HEK293T (cell line): ENCODE data around the gene KRTAP19-2.

Experiments used
- CTCF ChIA-PET: fragments of 350-600 bp; formaldehyde crosslinking; extraction: SDS; loops from one replicate; lab custom pipeline; 2021; ENCODE audit warnings: antibody characterized with exemption, inconsistent platforms; lab: Yijun Ruan, JAX
- POLR2A ChIA-PET: fragments of 350-600 bp; formaldehyde crosslinking; extraction: SDS; loops from one replicate; lab custom pipeline; 2020; ENCODE audit warnings: antibody characterized with exemption, inconsistent platforms; lab: Yijun Ruan, JAX
- DNase-seq: peaks from one replicate; pipeline ENCODE4 v3.0.0; 2012; ENCODE audit warnings: mixed read lengths; ENCODE audit errors: extremely low spot score
- ARNT ChIP-seq: fragments of 450-650 bp; IDR thresholded peaks from 2 replicates; pipeline ENCODE4 v1.6.1; 2017; ENCODE audit warnings: mild to moderate bottlenecking
- BHLHE40 ChIP-seq: fragments of 450-650 bp; IDR thresholded peaks from 2 replicates; pipeline ENCODE4 v1.6.1; 2016; ENCODE audit warnings: mild to moderate bottlenecking, moderate library complexity, borderline replicate concordance
- CTBP1 ChIP-seq: fragments of 450-650 bp; IDR thresholded peaks from 2 replicates; pipeline ENCODE4 v1.6.1; 2016; ENCODE audit warnings: borderline replicate concordance
- ELF4 ChIP-seq: fragments of 450-650 bp; IDR thresholded peaks from 2 replicates; pipeline ENCODE4 v1.6.1; 2017; ENCODE audit warnings: antibody characterized with exemption
- FOXA1 ChIP-seq: fragments of 450-650 bp; IDR thresholded peaks from 2 replicates; pipeline ENCODE4 v1.6.1; 2016; ENCODE audit warnings: mild to moderate bottlenecking
- FOXK2 ChIP-seq: fragments of 450-650 bp; IDR thresholded peaks from 2 replicates; pipeline ENCODE4 v1.6.1; 2016; ENCODE audit warnings: mild to moderate bottlenecking
- FOXM1 ChIP-seq: fragments of 450-650 bp; IDR thresholded peaks from 2 replicates; pipeline ENCODE4 v1.6.1; 2017; ENCODE audit warnings: mild to moderate bottlenecking, borderline replicate concordance
- HDGF ChIP-seq: fragments of 450-650 bp; IDR thresholded peaks from 2 replicates; pipeline ENCODE4 v1.6.1; 2017; ENCODE audit warnings: antibody characterized with exemption, borderline replicate concordance
- L3MBTL2 ChIP-seq: fragments of 450-650 bp; conservative IDR thresholded peaks from 2 replicates; pipeline ENCODE4 v1.6.1; 2016; ENCODE audit warnings: mild to moderate bottlenecking
- LEF1 ChIP-seq: fragments of 450-650 bp; IDR thresholded peaks from 2 replicates; pipeline ENCODE4 v1.6.1; 2017; ENCODE audit warnings: mild to moderate bottlenecking, borderline replicate concordance
- NFRKB ChIP-seq: fragments of 450-650 bp; IDR thresholded peaks from 2 replicates; pipeline ENCODE4 v1.6.1; 2016; ENCODE audit warnings: mild to moderate bottlenecking, moderate library complexity
- SP1 ChIP-seq: fragments of 450-650 bp; IDR thresholded peaks from 2 replicates; pipeline ENCODE4 v1.6.1; 2017
- SUZ12 ChIP-seq: fragments of 450-650 bp; IDR thresholded peaks from 2 replicates; pipeline ENCODE4 v1.6.1; 2016; ENCODE audit warnings: mild to moderate bottlenecking
- TARDBP ChIP-seq: fragments of 450-650 bp; IDR thresholded peaks from 2 replicates; pipeline ENCODE4 v1.6.1; 2016
- ZNF384 ChIP-seq: fragments of 450-650 bp; IDR thresholded peaks from 2 replicates; pipeline ENCODE4 v1.6.1; 2016
- TF ChIP-seq, protein P1 (sequence below): fragments of 450-650 bp; IDR thresholded peaks from 2 replicates; pipeline ENCODE4 v1.6.1; 2016

Gene KRTAP19-2

GRCh38 chr21:30491963-30492428, 4.8 kb upstream of the KRTAP19-2 start, which contains the start of gene KRTAP19-3:
Gene KRTAP19-3, minus strand, starts transcription at chr21:30492013. Its CDS starts 56 bp downstream, at chr21:30491957.
- TF ChIP-seq TARDBP, result no peak
- TF ChIP-seq NFRKB, result no peak
- no peak for TF ChIP-seq SP1
- TF ChIP-seq ELF4, result no peak
- TF ChIP-seq ZNF384, result no peak
- TF ChIP-seq FOXA1, result no peak
- ChIA-PET CTCF (interaction anchor here (1.2 kb wide), 1 partner anchor 12 kb away, joined by 3 read pairs; the partner anchor contains the start of gene KRTAP19-1), POLR2A (no interaction called here)
- DNase-seq, result no peak

GRCh38 chr21:30486180-30486579, 1.1 kb downstream of the KRTAP19-2 start:
- POLR2A ChIA-PET, result no interaction called here
- TF ChIP-seq BHLHE40, result no peak
- TF ChIP-seq CTBP1, result no peak
- no peak for TF ChIP-seq HDGF
- no peak for TF ChIP-seq ELF4
- TF ChIP-seq ARNT, result no peak
- TF ChIP-seq ZNF384, result no peak
- TF ChIP-seq LEF1, result no peak
- no peak for TF ChIP-seq SP1
- no peak for TF ChIP-seq SUZ12
- TF ChIP-seq TARDBP, result no peak
- TF ChIP-seq FOXM1, result no peak
- no peak for TF ChIP-seq L3MBTL2
- no peak for TF ChIP-seq FOXK2
- TF ChIP-seq, protein P1, sequence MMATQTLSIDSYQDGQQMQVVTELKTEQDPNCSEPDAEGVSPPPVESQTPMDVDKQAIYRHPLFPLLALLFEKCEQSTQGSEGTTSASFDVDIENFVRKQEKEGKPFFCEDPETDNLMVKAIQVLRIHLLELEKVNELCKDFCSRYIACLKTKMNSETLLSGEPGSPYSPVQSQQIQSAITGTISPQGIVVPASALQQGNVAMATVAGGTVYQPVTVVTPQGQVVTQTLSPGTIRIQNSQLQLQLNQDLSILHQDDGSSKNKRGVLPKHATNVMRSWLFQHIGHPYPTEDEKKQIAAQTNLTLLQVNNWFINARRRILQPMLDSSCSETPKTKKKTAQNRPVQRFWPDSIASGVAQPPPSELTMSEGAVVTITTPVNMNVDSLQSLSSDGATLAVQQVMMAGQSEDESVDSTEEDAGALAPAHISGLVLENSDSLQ, result no peak
- TF ChIP-seq FOXA1, result no peak
- DNase-seq, result no peak
- CTCF ChIA-PET, result no interaction called here

GRCh38 chr21:30482130-30482529, 5.1 kb downstream of the KRTAP19-2 start:
- ChIA-PET CTCF (interaction anchor here (0.6 kb wide), 1 partner anchor 236 kb away, joined by 4 read pairs; no protein-coding TSS in a partner anchor), POLR2A (no interaction called here)
- TF ChIP-seq SUZ12 (no peak), CTBP1 (no peak), FOXM1 (no peak), LEF1 (no peak), NFRKB (no peak)
- no peak for DNase-seq

DNA sequence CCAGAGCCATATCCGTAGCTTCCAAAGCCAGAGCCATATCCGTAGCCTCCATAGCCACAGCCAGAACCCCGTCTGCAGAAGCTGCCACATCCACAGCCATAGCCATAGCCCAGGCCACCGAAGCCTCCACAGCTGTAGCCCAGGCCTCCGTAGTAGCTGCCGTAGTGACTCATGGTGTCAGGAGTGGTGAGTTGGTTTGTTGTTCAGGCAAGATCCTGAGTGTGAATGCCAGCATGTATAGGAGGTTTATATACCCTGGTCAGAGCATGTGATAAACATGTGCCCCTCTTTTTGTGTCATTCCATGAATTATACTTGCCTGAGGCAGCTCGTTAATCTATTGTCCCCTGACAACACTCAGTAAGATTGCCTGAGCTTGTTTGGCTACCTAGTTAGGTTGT, 7.1 kb downstream of the KRTAP19-2 start, which contains the start of gene KRTAP19-1:
KRTAP19-1 (minus strand) TSS at position 223 of the 400 bp plus-strand sequence; CDS start at position 173, 50 bp downstream.
- ChIA-PET POLR2A (interaction anchor here (1.6 kb wide), 1 partner anchor 11 kb away, joined by 5 read pairs; no protein-coding TSS in a partner anchor), CTCF (interaction anchor here (1.5 kb wide), 1 partner anchor 11 kb away, joined by 3 read pairs; the partner anchor contains the start of gene KRTAP19-3)
- TF ChIP-seq, protein P1, result peak; percentile 54
- no peak for TF ChIP-seq TARDBP
- no peak for DNase-seq

- no peak for TF ChIP-seq CTBP1
- TF ChIP-seq SP1, result no peak
- TF ChIP-seq LEF1, result no peak
- no peak for TF ChIP-seq L3MBTL2
- no peak for TF ChIP-seq NFRKB
- no peak for TF ChIP-seq SUZ12
- TF ChIP-seq ELF4, result no peak
- no peak for TF ChIP-seq FOXK2
- no peak for TF ChIP-seq FOXM1
- TF ChIP-seq FOXA1, result no peak
- TF ChIP-seq TARDBP, result no peak
- TF ChIP-seq, protein P1, result no peak
- TF ChIP-seq HDGF, result no peak
- no peak for TF ChIP-seq ARNT
- TF ChIP-seq ZNF384, result no peak
- TF ChIP-seq BHLHE40, result no peak
- CTCF ChIA-PET, result interaction anchor here (1.5 kb wide), 1 partner anchor 12 kb away, joined by 3 read pairs; the partner anchor contains the start of gene KRTAP19-3
- POLR2A ChIA-PET, result interaction anchor here (1.6 kb wide), 1 partner anchor 10 kb away, joined by 5 read pairs; no protein-coding TSS in a partner anchor
- DNase-seq, result no peak
These were observed 8.0 kb downstream of the KRTAP19-2 start for GRCh38 chr21:30479259-30479658.

GRCh38 chr21:30478004-30478403, 9.2 kb downstream of the KRTAP19-2 start:
- CTCF ChIA-PET, result no interaction called here
- POLR2A ChIA-PET, result no interaction called here
- DNase-seq, result no peak
- TF ChIP-seq FOXK2 (no peak), HDGF (no peak), FOXM1 (no peak), ARNT (no peak), SUZ12 (no peak), FOXA1 (no peak), L3MBTL2 (no peak), BHLHE40 (no peak), ZNF384 (no peak), NFRKB (no peak), ELF4 (no peak), TARDBP (no peak), CTBP1 (no peak), LEF1 (no peak)
